Measurements from ENCODE around the gene SIN3A. TPM values are rescaled to one million over a fixed set of nuclear protein-coding genes. Genes with fewer than 3 reads are reported as not detected.
"Not testable (repeated sequence)": the region's sequence is repeated elsewhere in the genome, so short reads cannot be mapped to it uniquely, and the experiment has no call there.

SIN3A gene
- total RNA-seq, 2 donors from 2014 or later, result 16.0 to 25.5 TPM

- H3K36me3 ChIP-seq, result peaks cover 86% of the 10 kb centered on the region
- H3K4me1 ChIP-seq, result no peaks in the 10 kb centered on the region
- no peak for TF ChIP-seq CTCF (IDR thresholded peaks at IDR 0.05)
- no peak overlapping the region for H3K4me3 ChIP-seq
- no peaks in the 10 kb centered on the region for H3K27me3 ChIP-seq
- H3K27ac ChIP-seq, result no peak overlapping the region
- DNase-seq (ENCODE audit: low spot score), result no peak
- H3K9me3 ChIP-seq, result no peaks in the 10 kb centered on the region
These were observed 47.6 kb downstream of the SIN3A start for GRCh38 chr15:75403892-75404291.

GRCh38 chr15:75397494-75397893, 54.0 kb downstream of the SIN3A start:
- H3K9me3 ChIP-seq, result no peaks in the 10 kb centered on the region
- no peak for TF ChIP-seq CTCF (IDR thresholded peaks at IDR 0.05)
- H3K27ac ChIP-seq, result no peak overlapping the region
- no peaks in the 10 kb centered on the region for H3K27me3 ChIP-seq
- no peaks in the 10 kb centered on the region for H3K4me1 ChIP-seq
- no peak for DNase-seq (ENCODE audit: low spot score)
- peaks cover 75% of the 10 kb centered on the region for H3K36me3 ChIP-seq
- H3K4me3 ChIP-seq, result no peak overlapping the region

GRCh38 chr15:75389791-75390382, 61.6 kb downstream of the SIN3A start:
- Histone ChIP-seq H3K27me3 (no peaks in the 10 kb centered on the region), H3K4me1 (no peaks in the 10 kb centered on the region), H3K9me3 (no peaks in the 10 kb centered on the region), H3K4me3 (no peak overlapping the region), H3K36me3 (peaks cover 89% of the 10 kb centered on the region), H3K27ac (no peak overlapping the region)
- DNase-seq (ENCODE audit: low spot score), result no peak
- TF ChIP-seq CTCF (IDR thresholded peaks at IDR 0.05), result no peak

GRCh38 chr15:75383986-75384385, 67.5 kb downstream of the SIN3A start:
- not testable (repeated sequence) for DNase-seq (ENCODE audit: low spot score); H3K4me3 ChIP-seq; H3K9me3 ChIP-seq

GRCh38 chr15:75380773-75381172, 70.7 kb downstream of the SIN3A start:
- TF ChIP-seq CTCF (IDR thresholded peaks at IDR 0.05), result no peak
- H3K27ac ChIP-seq, result no peak overlapping the region
- H3K9me3 ChIP-seq, result no peaks in the 10 kb centered on the region
- no peaks in the 10 kb centered on the region for H3K27me3 ChIP-seq
- DNase-seq (ENCODE audit: low spot score), result no peak
- H3K36me3 ChIP-seq, result peaks cover 63% of the 10 kb centered on the region
- no peak overlapping the region for H3K4me3 ChIP-seq
- no peaks in the 10 kb centered on the region for H3K4me1 ChIP-seq

More at GRCh38 chr15:75383986-75384385, 67.5 kb downstream of the SIN3A start:
- H3K36me3 ChIP-seq, result peaks cover 93% of the 10 kb centered on the region
- H3K27me3 ChIP-seq, H3K27ac ChIP-seq, H3K4me1 ChIP-seq: not testable (repeated sequence)

- Histone ChIP-seq H3K36me3 (peaks cover 39% of the 10 kb centered on the region), H3K4me3 (no peak overlapping the region), H3K27ac (no peak overlapping the region), H3K9me3 (no peaks in the 10 kb centered on the region), H3K27me3 (no peaks in the 10 kb centered on the region), H3K4me1 (peaks cover 0 to 21% of the 10 kb centered on the region in 2 donors)
- DNase-seq (ENCODE audit: low spot score), result no peak
- TF ChIP-seq CTCF (IDR thresholded peaks at IDR 0.05), result no peak
These were observed 79.4 kb downstream of the SIN3A start for GRCh38 chr15:75371901-75372688.

Data from right atrium auricular region (tissue), 2 donors.